Ovary (tissue), 3 donors: Measurements from ENCODE around the gene THOC2.
"Not testable (repeated sequence)": the region's sequence is repeated elsewhere in the genome, so short reads cannot be mapped to it uniquely, and the experiment has no call there.

Source experiments
- EP300 ChIP-seq: sonication (generic); formaldehyde crosslinking; IDR thresholded peaks from one replicate; pipeline ENCODE4 v1.6.1; 2017; ENCODE audit warnings: antibody characterized with exemption
- POLR2A ChIP-seq: fragments of 450-650 bp; IDR thresholded peaks from one replicate; pipeline ENCODE4 v1.6.1; 2017; ENCODE audit warnings: antibody characterized with exemption, mild to moderate bottlenecking, moderate library complexity
- TF ChIP-seq, protein P1 (sequence below), 3 donors: fragments of 450-650 bp in 2 of 3; fragments of 200-600 bp in 1 of 3; IDR thresholded peaks; one replicate each; pipeline versions ENCODE4 v1.5.1 to v1.8.0; 2016 to 2022; ENCODE audit warnings: antibody characterized with exemption in 3 of 3, mild to moderate bottlenecking in 1 of 3
- donor health status: DM: no; HTN: no; CAD: no.

- TF ChIP-seq, protein P1, sequence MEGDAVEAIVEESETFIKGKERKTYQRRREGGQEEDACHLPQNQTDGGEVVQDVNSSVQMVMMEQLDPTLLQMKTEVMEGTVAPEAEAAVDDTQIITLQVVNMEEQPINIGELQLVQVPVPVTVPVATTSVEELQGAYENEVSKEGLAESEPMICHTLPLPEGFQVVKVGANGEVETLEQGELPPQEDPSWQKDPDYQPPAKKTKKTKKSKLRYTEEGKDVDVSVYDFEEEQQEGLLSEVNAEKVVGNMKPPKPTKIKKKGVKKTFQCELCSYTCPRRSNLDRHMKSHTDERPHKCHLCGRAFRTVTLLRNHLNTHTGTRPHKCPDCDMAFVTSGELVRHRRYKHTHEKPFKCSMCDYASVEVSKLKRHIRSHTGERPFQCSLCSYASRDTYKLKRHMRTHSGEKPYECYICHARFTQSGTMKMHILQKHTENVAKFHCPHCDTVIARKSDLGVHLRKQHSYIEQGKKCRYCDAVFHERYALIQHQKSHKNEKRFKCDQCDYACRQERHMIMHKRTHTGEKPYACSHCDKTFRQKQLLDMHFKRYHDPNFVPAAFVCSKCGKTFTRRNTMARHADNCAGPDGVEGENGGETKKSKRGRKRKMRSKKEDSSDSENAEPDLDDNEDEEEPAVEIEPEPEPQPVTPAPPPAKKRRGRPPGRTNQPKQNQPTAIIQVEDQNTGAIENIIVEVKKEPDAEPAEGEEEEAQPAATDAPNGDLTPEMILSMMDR (IDR thresholded peaks at IDR 0.05), result not testable (repeated sequence)
- not testable (repeated sequence) for TF ChIP-seq EP300, POLR2A
Observed at GRCh38 chrX:123574027-123574426, 158.8 kb downstream of the THOC2 start.
